SH-SY5Y (cell line): ENCODE data around the gene TFF2.

Experiments used
- GATA2 ChIP-seq: IDR thresholded peaks from 2 replicates; pipeline ENCODE4 v1.6.1; 2011; ENCODE audit warnings: mild to moderate bottlenecking, low read depth, low read length
- GATA3 ChIP-seq: IDR thresholded peaks from 2 replicates; pipeline ENCODE4 v1.6.1; 2011; ENCODE audit warnings: low read depth, mild to moderate bottlenecking, low read length, moderate library complexity

DNA sequence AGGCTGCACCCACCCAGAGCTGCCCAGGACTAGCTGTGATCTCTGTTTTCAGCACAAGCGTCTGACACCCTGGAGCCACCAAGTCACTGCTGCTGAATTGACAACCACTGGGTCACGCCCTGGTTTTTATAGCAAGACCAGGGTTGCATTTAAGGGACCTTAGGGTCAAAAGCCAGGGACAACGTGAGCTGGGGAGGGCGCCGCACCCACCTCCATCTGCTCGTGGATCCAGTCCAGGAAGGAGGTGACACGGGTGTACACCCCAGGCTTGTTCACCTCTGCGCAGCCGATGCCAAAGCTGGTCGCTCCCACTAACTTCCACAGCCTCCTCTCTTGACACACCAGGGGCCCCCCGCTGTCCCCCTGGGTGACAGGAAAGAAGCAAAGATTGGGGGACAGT, 24.7 kb upstream of the TFF2 start:
- no peak for TF ChIP-seq GATA2
- no peak for TF ChIP-seq GATA3
